ENCODE data around the gene OBSCN. TPM values are rescaled to one million over a fixed set of nuclear protein-coding genes. Genes with fewer than 3 reads are reported as not detected.

OBSCN gene
- total RNA-seq, 1 donor from 2014 or later, result 16.9 TPM

- no peak for DNase-seq (ENCODE audit: low spot score)
- Mint-ChIP-seq H3K4me3 (ENCODE audit: unreplicated experiment) (no peak overlapping the region), H3K27me3 (ENCODE audit: unreplicated experiment) (peaks cover 10% of the 10 kb centered on the region)
Observed at GRCh38 chr1:228283043-228283371, 75.2 kb downstream of the OBSCN start.

GRCh38 chr1:228283476-228284147 is 75.8 kb downstream of the OBSCN start:
- no peaks in the 10 kb centered on the region for H3K9me3 Mint-ChIP-seq (ENCODE audit: unreplicated experiment)
- H3K4me1 Mint-ChIP-seq (ENCODE audit: unreplicated experiment), result no peaks in the 10 kb centered on the region
- H3K4me3 Mint-ChIP-seq (ENCODE audit: unreplicated experiment), result no peak overlapping the region
- no peak overlapping the region for H3K27ac Mint-ChIP-seq (ENCODE audit: unreplicated experiment)
- TF ChIP-seq CTCF (IDR thresholded peaks at IDR 0.05; ENCODE audit: unreplicated experiment), result no peak
- DNase-seq (ENCODE audit: low spot score), result no peak
- peaks cover 11% of the 10 kb centered on the region for H3K27me3 Mint-ChIP-seq (ENCODE audit: unreplicated experiment)
- H3K36me3 Mint-ChIP-seq (ENCODE audit: low read depth, unreplicated experiment), result peaks cover 17% of the 10 kb centered on the region

More at GRCh38 chr1:228283043-228283371, 75.2 kb downstream of the OBSCN start:
- H3K36me3 Mint-ChIP-seq (ENCODE audit: low read depth, unreplicated experiment), result peaks cover 11% of the 10 kb centered on the region
- no peak overlapping the region for H3K27ac Mint-ChIP-seq (ENCODE audit: unreplicated experiment)
- H3K4me1 Mint-ChIP-seq (ENCODE audit: unreplicated experiment), result no peaks in the 10 kb centered on the region
- TF ChIP-seq CTCF (IDR thresholded peaks at IDR 0.05; ENCODE audit: unreplicated experiment), result no peak
- no peaks in the 10 kb centered on the region for H3K9me3 Mint-ChIP-seq (ENCODE audit: unreplicated experiment)

GRCh38 chr1:228284148-228284495 is 76.3 kb downstream of the OBSCN start:
- peaks cover 11% of the 10 kb centered on the region for H3K27me3 Mint-ChIP-seq (ENCODE audit: unreplicated experiment)
- TF ChIP-seq CTCF (IDR thresholded peaks at IDR 0.05; ENCODE audit: unreplicated experiment), result no peak
- no peak overlapping the region for H3K4me3 Mint-ChIP-seq (ENCODE audit: unreplicated experiment)
- H3K27ac Mint-ChIP-seq (ENCODE audit: unreplicated experiment), result no peak overlapping the region
- DNase-seq (ENCODE audit: low spot score), result no peak
- peaks cover 4% of the 10 kb centered on the region for H3K9me3 Mint-ChIP-seq (ENCODE audit: unreplicated experiment)
- no peaks in the 10 kb centered on the region for H3K4me1 Mint-ChIP-seq (ENCODE audit: unreplicated experiment)
- peaks cover 20% of the 10 kb centered on the region for H3K36me3 Mint-ChIP-seq (ENCODE audit: low read depth, unreplicated experiment)

GRCh38 chr1:228284521-228284920 is 76.7 kb downstream of the OBSCN start:
- Mint-ChIP-seq H3K4me3 (ENCODE audit: unreplicated experiment) (no peak overlapping the region), H3K27me3 (ENCODE audit: unreplicated experiment) (peaks cover 11% of the 10 kb centered on the region), H3K9me3 (ENCODE audit: unreplicated experiment) (peaks cover 4% of the 10 kb centered on the region), H3K4me1 (ENCODE audit: unreplicated experiment) (no peaks in the 10 kb centered on the region), H3K36me3 (ENCODE audit: low read depth, unreplicated experiment) (peaks cover 20% of the 10 kb centered on the region), H3K27ac (ENCODE audit: unreplicated experiment) (peak overlapping the region; percentile 13)
- no peak for TF ChIP-seq CTCF (IDR thresholded peaks at IDR 0.05; ENCODE audit: unreplicated experiment)
- no peak for DNase-seq (ENCODE audit: low spot score)

- no peak for DNase-seq (ENCODE audit: low spot score)
- no peaks in the 10 kb centered on the region for H3K4me1 Mint-ChIP-seq (ENCODE audit: unreplicated experiment)
Observed at GRCh38 chr1:228285661-228286504, 78.0 kb downstream of the OBSCN start.

More at GRCh38 chr1:228285661-228286504, 78.0 kb downstream of the OBSCN start:
- H3K27me3 Mint-ChIP-seq (ENCODE audit: unreplicated experiment), result peaks cover 11% of the 10 kb centered on the region
- peak overlapping the region; percentile 21 for H3K4me3 Mint-ChIP-seq (ENCODE audit: unreplicated experiment)
- no peak overlapping the region for H3K27ac Mint-ChIP-seq (ENCODE audit: unreplicated experiment)
- peaks cover 20% of the 10 kb centered on the region for H3K36me3 Mint-ChIP-seq (ENCODE audit: low read depth, unreplicated experiment)
- TF ChIP-seq CTCF (IDR thresholded peaks at IDR 0.05; ENCODE audit: unreplicated experiment), result no peak
- peaks cover 4% of the 10 kb centered on the region for H3K9me3 Mint-ChIP-seq (ENCODE audit: unreplicated experiment)
